Neural crest cell (in vitro differentiated cells): ENCODE results near the gene FLNC. TPM values are rescaled to one million over a fixed set of nuclear protein-coding genes. Genes with fewer than 3 reads are reported as not detected.

ENCODE experiments used
- DNase-seq: peaks from one replicate; pipeline ENCODE4 v3.0.0; 2021; ENCODE audit warnings: low read depth, mixed read lengths, low spot score
- H3K27ac Mint-ChIP-seq: one replicate; pipeline ENCODE4 v1.8.0; 2021; ENCODE audit warnings: mild to moderate bottlenecking, mixed read lengths; ENCODE audit not compliant: unreplicated experiment
- H3K27me3 Mint-ChIP-seq: 2 replicates; pipeline ENCODE4 v1.8.0; 2021; ENCODE audit warnings: low read depth, mild to moderate bottlenecking, mixed read lengths
- H3K36me3 Mint-ChIP-seq: 2 replicates; pipeline ENCODE4 v1.8.0; 2021; ENCODE audit warnings: low read depth, mild to moderate bottlenecking, mixed read lengths
- H3K4me1 Mint-ChIP-seq: 2 replicates; pipeline ENCODE4 v1.8.0; 2021; ENCODE audit warnings: mixed read lengths
- H3K4me3 Mint-ChIP-seq: one replicate; pipeline ENCODE4 v1.8.0; 2021; ENCODE audit warnings: mild to moderate bottlenecking, mixed read lengths
- H3K9me3 Mint-ChIP-seq: 2 replicates; pipeline ENCODE4 v1.8.0; 2021; ENCODE audit warnings: mixed read lengths
- total RNA-seq: library from RNA; stranded (reverse); gene quantifications from 2 replicates; pipeline ENCODE4 v1.2.1, GENCODE V29; 2021
- TF ChIP-seq, protein P1 (sequence below): fragments of 200-600 bp; sonication (generic); conservative IDR thresholded peaks from 2 replicates; pipeline ENCODE4 v1.5.0; 2021; ENCODE audit warnings: antibody characterized with exemption, mild to moderate bottlenecking

FLNC gene
- total RNA-seq, 1 donor from 2014 or later = 5.6 TPM

DNA sequence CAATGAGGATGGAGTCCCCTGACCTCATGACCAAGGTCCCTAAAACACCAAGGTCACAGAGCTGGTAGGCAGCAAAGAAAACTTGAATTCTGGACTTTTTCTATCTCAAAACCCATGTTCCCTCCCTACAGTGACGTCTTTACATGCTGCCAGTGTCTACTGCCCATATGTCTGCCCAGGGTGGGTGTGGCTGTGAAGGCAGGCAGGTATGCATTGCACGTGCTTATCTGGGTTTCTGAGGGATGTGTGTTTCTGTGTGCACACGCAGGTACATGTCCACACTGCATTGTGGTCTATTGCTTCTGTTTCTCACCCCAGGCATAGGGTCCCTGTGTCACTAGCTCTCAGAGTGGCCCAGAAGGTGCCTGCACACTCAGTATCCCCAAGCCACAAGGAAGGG, 45.9 kb downstream of the FLNC start:
- TF ChIP-seq, protein P1, sequence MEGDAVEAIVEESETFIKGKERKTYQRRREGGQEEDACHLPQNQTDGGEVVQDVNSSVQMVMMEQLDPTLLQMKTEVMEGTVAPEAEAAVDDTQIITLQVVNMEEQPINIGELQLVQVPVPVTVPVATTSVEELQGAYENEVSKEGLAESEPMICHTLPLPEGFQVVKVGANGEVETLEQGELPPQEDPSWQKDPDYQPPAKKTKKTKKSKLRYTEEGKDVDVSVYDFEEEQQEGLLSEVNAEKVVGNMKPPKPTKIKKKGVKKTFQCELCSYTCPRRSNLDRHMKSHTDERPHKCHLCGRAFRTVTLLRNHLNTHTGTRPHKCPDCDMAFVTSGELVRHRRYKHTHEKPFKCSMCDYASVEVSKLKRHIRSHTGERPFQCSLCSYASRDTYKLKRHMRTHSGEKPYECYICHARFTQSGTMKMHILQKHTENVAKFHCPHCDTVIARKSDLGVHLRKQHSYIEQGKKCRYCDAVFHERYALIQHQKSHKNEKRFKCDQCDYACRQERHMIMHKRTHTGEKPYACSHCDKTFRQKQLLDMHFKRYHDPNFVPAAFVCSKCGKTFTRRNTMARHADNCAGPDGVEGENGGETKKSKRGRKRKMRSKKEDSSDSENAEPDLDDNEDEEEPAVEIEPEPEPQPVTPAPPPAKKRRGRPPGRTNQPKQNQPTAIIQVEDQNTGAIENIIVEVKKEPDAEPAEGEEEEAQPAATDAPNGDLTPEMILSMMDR = no peak
- Mint-ChIP-seq H3K9me3 (no peaks in the 10 kb centered on the region), H3K4me1 (no peaks in the 10 kb centered on the region), H3K36me3 (no peaks in the 10 kb centered on the region), H3K27me3 (no peaks in the 10 kb centered on the region), H3K27ac (no peak overlapping the region), H3K4me3 (no peak overlapping the region)
- DNase-seq = no peak

DNA sequence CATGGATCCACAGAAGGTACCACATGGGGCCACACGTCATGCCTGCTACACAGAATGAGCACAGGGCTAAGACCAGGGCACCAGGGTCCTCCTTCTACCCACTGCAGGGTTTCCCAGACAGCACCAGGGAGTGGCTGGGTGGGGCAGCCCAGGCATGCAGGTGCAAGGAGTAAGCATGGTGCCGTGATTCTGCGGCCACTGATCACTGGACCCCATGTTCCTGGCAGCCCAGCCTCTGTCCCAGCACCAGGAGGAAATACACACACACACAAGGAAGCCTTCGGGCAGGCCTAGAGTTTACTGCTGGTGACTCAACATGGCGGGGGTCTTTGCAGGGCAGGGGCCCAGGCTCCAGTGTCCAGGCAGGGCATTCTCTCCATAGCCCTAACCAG, 46.4 kb downstream of the FLNC start:
- H3K36me3 Mint-ChIP-seq = no peaks in the 10 kb centered on the region
- no peaks in the 10 kb centered on the region for H3K4me1 Mint-ChIP-seq
- TF ChIP-seq, protein P1 = no peak
- DNase-seq = no peak
- H3K27me3 Mint-ChIP-seq = no peaks in the 10 kb centered on the region
- H3K27ac Mint-ChIP-seq = no peak overlapping the region
- H3K9me3 Mint-ChIP-seq = no peaks in the 10 kb centered on the region
- H3K4me3 Mint-ChIP-seq = no peak overlapping the region

DNA sequence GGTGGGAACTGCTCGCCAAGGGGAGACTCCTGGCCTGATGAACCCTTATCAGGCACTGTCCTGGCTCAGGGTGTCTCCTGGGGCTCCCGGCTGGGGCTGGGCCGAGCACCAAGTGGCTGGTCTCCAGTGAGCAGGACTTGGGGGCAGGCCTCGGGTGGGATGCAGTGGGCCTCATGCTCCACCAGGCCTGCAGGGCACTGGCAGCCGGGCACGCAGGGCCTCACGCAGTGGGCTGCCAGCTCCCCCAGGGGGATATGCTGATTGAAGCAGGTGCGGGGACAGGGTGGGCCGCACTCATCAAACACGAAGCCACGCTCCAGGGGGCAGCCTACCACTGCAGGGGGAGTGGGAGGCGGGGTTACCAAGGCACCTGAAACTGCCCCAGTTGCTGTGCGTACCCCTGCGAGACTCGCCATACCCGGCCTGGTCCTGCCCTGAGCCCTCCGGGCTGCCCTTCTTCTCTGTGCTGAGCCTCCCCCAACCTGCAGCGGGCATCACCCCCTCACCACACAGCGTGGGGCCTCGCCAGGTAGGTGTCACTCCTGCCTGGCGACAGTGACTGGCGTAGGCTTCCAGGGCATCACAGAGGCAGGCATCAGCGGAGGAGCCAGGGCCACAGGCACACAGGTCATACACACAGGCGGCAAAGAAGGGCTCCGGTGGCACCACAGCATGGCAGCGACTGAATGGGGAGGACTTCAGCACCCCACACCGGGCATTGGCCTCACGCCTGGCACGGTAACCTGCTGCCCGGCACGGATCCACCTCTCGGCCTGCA, 47.0 kb downstream of the FLNC start:
- TF ChIP-seq, protein P1 = no peak
- Mint-ChIP-seq H3K36me3 (no peaks in the 10 kb centered on the region), H3K4me3 (no peak overlapping the region), H3K27me3 (no peaks in the 10 kb centered on the region), H3K4me1 (no peaks in the 10 kb centered on the region), H3K9me3 (no peaks in the 10 kb centered on the region), H3K27ac (no peak overlapping the region)
- DNase-seq = no peak

DNA sequence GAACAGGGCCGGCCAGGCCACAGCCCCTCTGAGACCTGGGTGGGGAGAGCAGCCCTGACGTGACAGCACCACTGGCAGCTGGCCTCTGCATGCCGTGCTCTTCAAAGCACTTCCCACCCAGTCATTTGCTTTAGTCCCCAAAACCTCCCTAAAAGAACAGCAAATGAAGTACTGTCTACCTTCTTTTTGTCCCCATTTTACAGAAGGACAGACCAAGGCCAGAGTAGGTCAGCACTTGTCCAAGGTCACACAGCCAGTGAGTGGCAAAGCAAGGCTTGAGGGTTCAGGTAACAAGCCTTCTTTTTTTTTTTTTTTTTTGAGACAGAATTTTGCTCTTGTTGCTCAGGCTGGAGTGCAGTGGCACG, 47.5 kb downstream of the FLNC start:
- Mint-ChIP-seq H3K4me3 (no peak overlapping the region), H3K27me3 (no peaks in the 10 kb centered on the region), H3K9me3 (no peaks in the 10 kb centered on the region), H3K4me1 (no peaks in the 10 kb centered on the region), H3K36me3 (no peaks in the 10 kb centered on the region), H3K27ac (no peak overlapping the region)
- DNase-seq = no peak
- TF ChIP-seq, protein P1 = no peak

DNA sequence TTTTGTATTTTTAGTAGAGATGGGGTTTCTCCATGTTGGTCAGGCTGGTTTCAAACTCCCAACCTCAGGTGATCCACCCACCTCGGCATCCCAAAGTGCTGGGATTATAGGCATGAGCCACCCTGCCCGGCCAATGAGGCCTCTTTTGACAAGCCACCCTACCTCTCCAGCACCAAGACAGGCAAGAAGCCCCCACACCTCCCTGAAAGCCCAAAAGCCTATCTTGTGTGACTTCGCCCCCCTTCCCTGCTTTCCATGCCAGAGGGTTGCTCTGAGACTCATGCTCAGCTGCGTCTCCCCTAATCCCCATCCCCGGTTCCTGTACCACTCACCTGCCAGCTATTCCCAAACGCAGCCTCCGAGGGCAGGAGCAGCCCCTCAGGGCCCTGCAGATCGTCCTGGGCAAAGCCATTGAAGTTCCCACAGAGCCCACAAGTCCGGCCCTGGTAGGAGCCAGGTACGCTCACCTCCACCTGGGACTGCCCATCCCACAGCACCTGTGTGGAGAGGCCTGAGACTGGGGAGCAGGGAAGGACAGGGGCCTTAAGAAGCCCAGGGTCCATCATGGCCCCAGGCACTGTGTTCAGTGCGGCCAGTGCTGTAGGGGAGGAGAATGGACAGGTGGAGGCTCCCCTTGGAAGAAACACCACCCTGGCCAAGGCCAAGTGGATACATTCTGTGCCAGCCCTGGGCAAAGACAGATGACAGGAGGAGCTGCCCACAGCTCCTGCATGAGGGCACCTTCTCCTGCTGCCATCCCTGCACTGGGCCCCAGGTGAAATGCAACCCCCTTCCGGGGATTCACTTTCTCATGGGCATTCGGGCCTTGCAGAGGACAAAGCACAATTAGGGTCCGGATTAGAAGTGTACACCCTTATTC, 48.3 kb downstream of the FLNC start:
- H3K27me3 Mint-ChIP-seq = no peaks in the 10 kb centered on the region
- H3K9me3 Mint-ChIP-seq = no peaks in the 10 kb centered on the region
- no peak overlapping the region for H3K4me3 Mint-ChIP-seq
- TF ChIP-seq, protein P1 = no peak
- DNase-seq = no peak
- no peaks in the 10 kb centered on the region for H3K4me1 Mint-ChIP-seq
- no peaks in the 10 kb centered on the region for H3K36me3 Mint-ChIP-seq
- H3K27ac Mint-ChIP-seq = no peak overlapping the region
